Ishikawa (cell line): ENCODE data around the gene ACER2.

Experiments used
- CEBPB ChIP-seq: IDR thresholded peaks from 2 replicates; pipeline ENCODE4 v1.6.1; 2012
- EP300 ChIP-seq: IDR thresholded peaks from 2 replicates; pipeline ENCODE4 v1.6.1; 2012; ENCODE audit warnings: borderline replicate concordance
- FOXM1 ChIP-seq: IDR thresholded peaks from 2 replicates; pipeline ENCODE4 v1.6.1; 2012; ENCODE audit warnings: low read depth, borderline replicate concordance
- RAD21 ChIP-seq: IDR thresholded peaks from 2 replicates; pipeline ENCODE4 v1.6.1; 2012; ENCODE audit warnings: low read depth
- TAF1 ChIP-seq: IDR thresholded peaks from 2 replicates; pipeline ENCODE4 v1.6.1; 2012; ENCODE audit warnings: low read depth, mild to moderate bottlenecking
- TEAD4 ChIP-seq: IDR thresholded peaks from 2 replicates; pipeline ENCODE4 v1.6.1; 2012
- TF ChIP-seq, protein P1 (sequence below): IDR thresholded peaks from 2 replicates; pipeline ENCODE4 v1.6.1; 2012
- TF ChIP-seq, protein P2 (sequence below): IDR thresholded peaks from 2 replicates; pipeline ENCODE4 v1.6.1; 2012; ENCODE audit warnings: low read depth, mild to moderate bottlenecking

DNA sequence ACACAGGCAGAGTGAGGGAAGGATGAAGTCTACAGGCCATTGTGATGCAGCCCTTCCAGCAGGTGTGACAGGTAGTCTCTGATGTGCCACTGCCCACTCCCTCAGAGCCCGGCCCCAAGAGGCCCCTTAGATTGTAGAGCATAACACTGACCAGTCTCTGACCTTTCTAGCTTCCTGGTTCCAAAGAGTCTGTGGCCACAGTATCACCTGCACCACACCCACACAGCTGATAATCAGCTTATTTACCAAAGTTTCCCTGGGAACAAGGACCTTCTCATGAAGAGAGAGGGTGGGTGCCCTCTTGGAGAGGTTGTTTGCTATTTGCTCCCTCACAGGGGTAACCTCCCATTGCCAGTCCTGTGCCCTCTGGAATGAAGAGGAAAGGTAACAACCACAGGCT is 11.0 kb upstream of the ACER2 start:
- TF ChIP-seq FOXM1 (no peak), CEBPB (no peak), RAD21 (no peak), EP300 (no peak), TEAD4 (no peak), TAF1 (no peak)
- TF ChIP-seq, protein P1, sequence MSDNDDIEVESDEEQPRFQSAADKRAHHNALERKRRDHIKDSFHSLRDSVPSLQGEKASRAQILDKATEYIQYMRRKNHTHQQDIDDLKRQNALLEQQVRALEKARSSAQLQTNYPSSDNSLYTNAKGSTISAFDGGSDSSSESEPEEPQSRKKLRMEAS = no peak
- TF ChIP-seq, protein P2, sequence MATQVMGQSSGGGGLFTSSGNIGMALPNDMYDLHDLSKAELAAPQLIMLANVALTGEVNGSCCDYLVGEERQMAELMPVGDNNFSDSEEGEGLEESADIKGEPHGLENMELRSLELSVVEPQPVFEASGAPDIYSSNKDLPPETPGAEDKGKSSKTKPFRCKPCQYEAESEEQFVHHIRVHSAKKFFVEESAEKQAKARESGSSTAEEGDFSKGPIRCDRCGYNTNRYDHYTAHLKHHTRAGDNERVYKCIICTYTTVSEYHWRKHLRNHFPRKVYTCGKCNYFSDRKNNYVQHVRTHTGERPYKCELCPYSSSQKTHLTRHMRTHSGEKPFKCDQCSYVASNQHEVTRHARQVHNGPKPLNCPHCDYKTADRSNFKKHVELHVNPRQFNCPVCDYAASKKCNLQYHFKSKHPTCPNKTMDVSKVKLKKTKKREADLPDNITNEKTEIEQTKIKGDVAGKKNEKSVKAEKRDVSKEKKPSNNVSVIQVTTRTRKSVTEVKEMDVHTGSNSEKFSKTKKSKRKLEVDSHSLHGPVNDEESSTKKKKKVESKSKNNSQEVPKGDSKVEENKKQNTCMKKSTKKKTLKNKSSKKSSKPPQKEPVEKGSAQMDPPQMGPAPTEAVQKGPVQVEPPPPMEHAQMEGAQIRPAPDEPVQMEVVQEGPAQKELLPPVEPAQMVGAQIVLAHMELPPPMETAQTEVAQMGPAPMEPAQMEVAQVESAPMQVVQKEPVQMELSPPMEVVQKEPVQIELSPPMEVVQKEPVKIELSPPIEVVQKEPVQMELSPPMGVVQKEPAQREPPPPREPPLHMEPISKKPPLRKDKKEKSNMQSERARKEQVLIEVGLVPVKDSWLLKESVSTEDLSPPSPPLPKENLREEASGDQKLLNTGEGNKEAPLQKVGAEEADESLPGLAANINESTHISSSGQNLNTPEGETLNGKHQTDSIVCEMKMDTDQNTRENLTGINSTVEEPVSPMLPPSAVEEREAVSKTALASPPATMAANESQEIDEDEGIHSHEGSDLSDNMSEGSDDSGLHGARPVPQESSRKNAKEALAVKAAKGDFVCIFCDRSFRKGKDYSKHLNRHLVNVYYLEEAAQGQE = no peak
